Nephron progenitor cell (in vitro differentiated cells): ENCODE data around the gene INTS15.
"Not testable (repeated sequence)": the region's sequence is repeated elsewhere in the genome, so short reads cannot be mapped to it uniquely, and the experiment has no call there.

Experiments
- DNase-seq: peaks from one replicate; pipeline ENCODE4 v3.0.0; 2021
- H3K27ac Mint-ChIP-seq: 2 replicates; pipeline ENCODE4 v1.8.0; 2021; ENCODE audit warnings: mild to moderate bottlenecking, moderate library complexity, mixed read lengths
- H3K27me3 Mint-ChIP-seq: 2 replicates; pipeline ENCODE4 v1.8.0; 2021; ENCODE audit warnings: mild to moderate bottlenecking, low read depth, mixed read lengths; ENCODE audit not compliant: poor library complexity
- H3K36me3 Mint-ChIP-seq: 2 replicates; pipeline ENCODE4 v1.8.0; 2021; ENCODE audit warnings: low read depth, mixed read lengths
- H3K4me1 Mint-ChIP-seq: 2 replicates; pipeline ENCODE4 v1.8.0; 2021; ENCODE audit warnings: mixed read lengths
- H3K4me3 Mint-ChIP-seq: 2 replicates; pipeline ENCODE4 v1.8.0; 2021; ENCODE audit warnings: mild to moderate bottlenecking, moderate library complexity, mixed read lengths
- H3K9me3 Mint-ChIP-seq: 2 replicates; pipeline ENCODE4 v1.8.0; 2021; ENCODE audit warnings: mild to moderate bottlenecking, moderate library complexity, mixed read lengths
- TF ChIP-seq, protein P1 (sequence below): fragments of 200-600 bp; sonication (generic); IDR thresholded peaks from 2 replicates; pipeline ENCODE4 v1.5.0; 2021; ENCODE audit warnings: antibody characterized with exemption

INTS15 gene

DNA sequence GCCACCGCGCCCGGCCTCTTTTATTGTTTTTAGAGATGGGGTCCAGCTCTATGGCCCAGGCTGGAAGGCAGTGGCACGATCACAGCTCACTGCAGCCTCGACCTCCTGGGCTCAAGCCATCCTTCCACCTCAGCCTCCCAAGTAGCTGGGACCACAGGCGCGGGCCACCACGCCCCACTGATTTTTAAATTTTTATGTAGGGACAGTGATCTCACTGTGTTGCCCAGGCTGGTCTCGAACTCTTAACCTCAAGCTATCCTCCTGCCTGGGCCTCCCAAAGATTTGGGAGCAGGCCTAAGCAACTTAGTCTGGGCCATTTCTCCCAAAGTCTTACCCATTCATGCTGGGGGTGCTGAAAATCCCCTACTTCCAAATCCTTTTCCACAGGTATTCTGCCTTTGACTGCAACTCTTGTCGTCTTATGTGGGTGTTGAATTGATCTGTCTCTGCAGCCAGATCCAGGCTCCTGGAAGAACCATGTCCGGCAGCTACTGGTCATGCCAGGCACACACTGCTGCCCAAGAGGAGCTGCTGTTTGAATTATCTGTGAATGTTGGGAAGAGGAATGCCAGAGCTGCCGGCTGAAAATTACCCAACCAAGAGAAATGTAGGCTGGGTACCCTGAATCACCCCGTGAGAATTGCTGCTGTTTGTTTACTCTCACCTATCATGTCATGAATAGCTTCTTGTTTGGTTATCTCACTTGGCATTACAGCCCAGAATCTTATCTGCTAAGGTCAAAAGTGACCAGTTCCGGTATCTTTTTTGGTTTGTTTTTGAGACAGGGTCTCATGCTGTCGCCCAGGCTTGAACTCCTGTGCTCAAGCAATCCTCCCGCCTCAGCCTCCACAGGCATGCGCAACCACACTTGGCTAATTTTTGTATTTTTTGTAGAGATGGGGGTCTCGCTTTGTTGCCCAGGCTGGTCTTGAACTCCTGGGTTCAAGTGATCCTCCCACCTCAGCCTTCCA is 11.4 kb upstream of the INTS15 start:
- peak overlapping the region; percentile 91 for H3K4me3 Mint-ChIP-seq
- H3K27me3 Mint-ChIP-seq, result peaks cover 7% of the 10 kb centered on the region
- TF ChIP-seq, protein P1, sequence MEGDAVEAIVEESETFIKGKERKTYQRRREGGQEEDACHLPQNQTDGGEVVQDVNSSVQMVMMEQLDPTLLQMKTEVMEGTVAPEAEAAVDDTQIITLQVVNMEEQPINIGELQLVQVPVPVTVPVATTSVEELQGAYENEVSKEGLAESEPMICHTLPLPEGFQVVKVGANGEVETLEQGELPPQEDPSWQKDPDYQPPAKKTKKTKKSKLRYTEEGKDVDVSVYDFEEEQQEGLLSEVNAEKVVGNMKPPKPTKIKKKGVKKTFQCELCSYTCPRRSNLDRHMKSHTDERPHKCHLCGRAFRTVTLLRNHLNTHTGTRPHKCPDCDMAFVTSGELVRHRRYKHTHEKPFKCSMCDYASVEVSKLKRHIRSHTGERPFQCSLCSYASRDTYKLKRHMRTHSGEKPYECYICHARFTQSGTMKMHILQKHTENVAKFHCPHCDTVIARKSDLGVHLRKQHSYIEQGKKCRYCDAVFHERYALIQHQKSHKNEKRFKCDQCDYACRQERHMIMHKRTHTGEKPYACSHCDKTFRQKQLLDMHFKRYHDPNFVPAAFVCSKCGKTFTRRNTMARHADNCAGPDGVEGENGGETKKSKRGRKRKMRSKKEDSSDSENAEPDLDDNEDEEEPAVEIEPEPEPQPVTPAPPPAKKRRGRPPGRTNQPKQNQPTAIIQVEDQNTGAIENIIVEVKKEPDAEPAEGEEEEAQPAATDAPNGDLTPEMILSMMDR, result no peak
- no peak for DNase-seq
- no peaks in the 10 kb centered on the region for H3K9me3 Mint-ChIP-seq
- H3K27ac Mint-ChIP-seq, result peak overlapping the region; percentile 86
- peaks cover 44% of the 10 kb centered on the region for H3K36me3 Mint-ChIP-seq
- peaks cover 31% of the 10 kb centered on the region for H3K4me1 Mint-ChIP-seq

DNA sequence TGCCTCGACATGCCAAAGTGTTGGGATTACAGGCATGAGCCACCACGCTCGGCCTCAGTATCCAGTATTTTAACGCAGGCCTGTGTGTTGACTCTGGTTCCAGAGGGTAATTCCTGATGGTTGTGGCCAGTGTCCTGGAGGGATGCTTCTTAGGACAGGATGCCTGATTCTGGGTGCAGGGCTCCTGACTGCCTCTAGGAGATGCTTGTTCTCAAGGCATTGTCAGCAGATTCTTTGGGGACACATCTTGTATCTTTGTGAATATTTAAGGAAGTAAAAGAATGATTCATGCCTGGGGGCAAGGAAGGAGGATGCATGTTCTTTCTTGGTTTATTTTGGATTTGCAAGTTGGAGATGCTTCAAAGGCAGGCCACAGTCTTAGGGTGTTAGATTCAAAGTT is 10.4 kb upstream of the INTS15 start:
- peaks cover 50% of the 10 kb centered on the region for H3K36me3 Mint-ChIP-seq
- TF ChIP-seq, protein P1, result no peak
- peak overlapping the region; percentile 91 for H3K4me3 Mint-ChIP-seq

DNA sequence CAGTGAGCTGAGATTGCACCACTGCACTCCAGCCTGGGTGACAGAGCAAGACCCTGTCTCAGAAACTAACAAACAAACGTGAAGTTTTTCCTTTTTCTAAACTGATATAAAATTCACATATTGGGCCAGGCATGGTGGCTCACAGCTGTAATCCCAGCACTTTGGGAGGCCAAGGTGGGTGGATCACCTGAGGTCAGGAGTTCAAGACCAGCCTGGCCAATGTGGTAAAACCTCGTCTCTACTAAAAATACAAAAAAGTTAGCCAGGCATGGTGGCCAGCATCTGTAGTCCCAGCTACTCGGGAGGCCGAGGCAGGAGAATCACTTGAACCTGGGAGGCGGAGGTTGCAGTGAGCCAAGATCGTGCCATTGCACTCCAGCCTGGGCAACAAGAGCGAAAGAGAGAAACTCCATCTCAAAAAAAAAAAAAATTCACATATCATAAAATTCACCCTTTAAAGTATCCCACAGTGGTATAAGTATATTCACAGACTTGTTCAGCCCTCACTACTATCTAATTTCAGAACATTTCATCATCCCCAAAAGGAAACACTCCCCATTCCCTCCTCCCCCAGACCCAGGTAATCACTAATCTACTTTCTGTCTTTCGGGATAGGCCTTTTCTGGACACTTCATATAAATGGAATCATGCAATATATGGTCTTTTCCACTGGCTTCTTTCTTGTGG is 3.9 kb upstream of the INTS15 start:
- DNase-seq, H3K4me3 Mint-ChIP-seq, H3K9me3 Mint-ChIP-seq, H3K27ac Mint-ChIP-seq, H3K27me3 Mint-ChIP-seq: not testable (repeated sequence)
- Mint-ChIP-seq H3K36me3 (peaks cover 71% of the 10 kb centered on the region), H3K4me1 (peaks cover 15% of the 10 kb centered on the region)

More for the DNA sequence above, 10.4 kb upstream of the INTS15 start:
- DNase-seq, result no peak
- peaks cover 31% of the 10 kb centered on the region for H3K4me1 Mint-ChIP-seq
- H3K27me3 Mint-ChIP-seq, result peaks cover 3% of the 10 kb centered on the region
- peak overlapping the region; percentile 74 for H3K27ac Mint-ChIP-seq
- H3K9me3 Mint-ChIP-seq, result no peaks in the 10 kb centered on the region

DNA sequence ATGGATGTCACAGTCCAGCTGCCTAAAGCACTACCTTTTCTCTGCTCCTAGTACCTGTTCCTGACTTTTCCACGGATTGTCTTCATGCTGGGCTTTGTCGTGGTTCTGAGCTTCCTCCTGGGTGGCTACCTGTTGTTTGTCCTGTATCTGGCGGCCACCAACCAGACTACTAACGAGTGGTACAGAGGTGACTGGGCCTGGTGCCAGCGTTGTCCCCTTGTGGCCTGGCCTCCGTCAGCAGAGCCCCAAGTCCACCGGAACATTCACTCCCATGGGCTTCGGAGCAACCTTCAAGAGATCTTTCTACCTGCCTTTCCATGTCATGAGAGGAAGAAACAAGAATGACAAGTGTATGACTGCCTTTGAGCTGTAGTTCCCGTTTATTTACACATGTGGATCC is 1.3 kb upstream of the INTS15 start:
- DNase-seq, result no peak
- Mint-ChIP-seq H3K9me3 (no peaks in the 10 kb centered on the region), H3K4me3 (peak overlapping the region; percentile 78), H3K4me1 (peaks cover 18% of the 10 kb centered on the region), H3K27ac (no peak overlapping the region), H3K36me3 (peaks cover 53% of the 10 kb centered on the region), H3K27me3 (no peaks in the 10 kb centered on the region)
- TF ChIP-seq, protein P1, result no peak

DNA sequence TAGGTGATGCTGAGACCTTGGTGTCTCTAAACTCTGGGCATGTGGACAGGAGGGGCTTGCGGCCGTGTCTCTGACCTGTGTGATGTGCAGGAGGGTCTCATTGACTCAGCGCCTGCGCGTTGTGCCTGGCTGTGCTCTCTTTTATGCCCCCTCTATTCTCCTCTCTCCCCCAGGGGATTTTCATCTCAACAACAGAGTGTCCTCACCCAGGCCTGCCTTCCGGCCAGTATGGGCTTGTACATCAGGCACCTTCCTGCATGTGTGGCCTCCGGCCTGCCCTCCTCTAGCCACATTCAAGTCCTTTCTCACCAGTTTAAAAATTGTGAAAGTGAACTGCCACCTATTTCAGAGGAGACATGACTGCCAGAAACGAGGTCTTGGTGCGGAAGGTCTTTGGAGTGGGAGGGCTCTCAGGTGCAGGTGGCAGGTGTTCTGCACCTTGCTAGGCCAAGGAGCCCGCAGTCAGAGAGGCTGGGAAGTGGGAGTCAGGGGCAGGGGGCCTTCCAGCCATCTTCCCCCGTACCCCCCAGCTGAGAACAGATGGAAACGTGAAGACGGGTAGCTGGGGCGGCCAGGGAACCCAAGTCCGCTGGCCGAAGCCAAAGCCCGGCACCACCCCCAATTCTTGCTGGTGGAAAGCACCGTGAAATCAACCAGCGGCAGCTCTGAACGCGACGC is 531 bp upstream of the INTS15 start:
- TF ChIP-seq, protein P1, result no peak
- DNase-seq, result no peak
- peak overlapping the region; percentile 68 for H3K27ac Mint-ChIP-seq
- peaks cover 54% of the 10 kb centered on the region for H3K36me3 Mint-ChIP-seq
- no peaks in the 10 kb centered on the region for H3K9me3 Mint-ChIP-seq
- H3K4me3 Mint-ChIP-seq, result peak overlapping the region; percentile 78
- H3K27me3 Mint-ChIP-seq, result no peaks in the 10 kb centered on the region
- H3K4me1 Mint-ChIP-seq, result peaks cover 18% of the 10 kb centered on the region

DNA sequence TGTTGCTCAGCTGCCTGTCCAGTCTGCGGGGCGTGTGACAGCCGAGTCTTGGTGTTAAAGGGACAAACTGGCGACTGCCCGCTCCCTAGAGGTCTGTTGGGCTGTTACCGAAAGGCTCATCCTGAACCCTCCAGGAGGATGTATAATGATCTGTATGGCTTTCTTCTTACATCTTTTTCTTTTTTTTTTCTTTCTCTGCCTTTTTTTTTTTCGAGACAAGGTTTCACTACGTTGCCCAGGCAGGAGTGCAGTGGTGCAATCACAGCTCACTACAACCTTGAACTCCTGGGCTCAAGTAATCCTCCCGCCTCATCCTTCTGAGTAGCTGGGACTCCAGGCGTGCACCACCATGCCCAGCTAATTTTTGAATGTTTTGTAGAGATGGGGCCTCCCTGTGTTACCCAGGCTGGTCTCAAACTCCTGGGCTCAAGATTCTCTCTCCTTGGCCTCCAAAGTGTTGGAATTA is 857 bp downstream of the INTS15 start:
- peak overlapping the region; percentile 57 for H3K27ac Mint-ChIP-seq
- no peaks in the 10 kb centered on the region for H3K27me3 Mint-ChIP-seq
- peaks cover 18% of the 10 kb centered on the region for H3K4me1 Mint-ChIP-seq
- no peak for DNase-seq
- TF ChIP-seq, protein P1, result no peak
- no peaks in the 10 kb centered on the region for H3K9me3 Mint-ChIP-seq
- peaks cover 54% of the 10 kb centered on the region for H3K36me3 Mint-ChIP-seq
- H3K4me3 Mint-ChIP-seq, result peak overlapping the region; percentile 91
